Subcutaneous abdominal adipose tissue (tissue), 5 donors: Measurements from ENCODE around the gene ACTN4.
"Not testable (repeated sequence)": the region's sequence is repeated elsewhere in the genome, so short reads cannot be mapped to it uniquely, and the experiment has no call there.

ENCODE experiments used
- H3K27ac ChIP-seq: one replicate; pipeline ENCODE4 v1.7.0; 2013; ENCODE audit warnings: low read depth, mild to moderate bottlenecking, inconsistent platforms, low read length, moderate library complexity
- H3K27me3 ChIP-seq, 5 donors: one replicate each; pipeline ENCODE4 v1.7.0; 2013; ENCODE audit warnings: low read length in 5 of 5, inconsistent platforms in 1 of 5; ENCODE audit not compliant: control insufficient read depth in 5 of 5, insufficient read depth in 4 of 5
- H3K36me3 ChIP-seq, 5 donors: one replicate each; pipeline ENCODE4 v1.7.0; 2013; ENCODE audit warnings: low read length in 5 of 5; ENCODE audit not compliant: control insufficient read depth in 5 of 5, insufficient read depth in 5 of 5
- H3K4me1 ChIP-seq, 5 donors: one replicate each; pipeline ENCODE4 v1.7.0; 2013; ENCODE audit warnings: low read length in 5 of 5, mild to moderate bottlenecking in 3 of 5, moderate library complexity in 1 of 5; ENCODE audit not compliant: control insufficient read depth in 5 of 5, insufficient read depth in 5 of 5
- H3K4me3 ChIP-seq, 5 donors: one replicate each; pipeline ENCODE4 v1.7.0; 2013; ENCODE audit warnings: low read length in 5 of 5, low read depth in 1 of 5
- H3K9ac ChIP-seq, 5 donors: one replicate each; pipeline ENCODE4 v1.7.0; 2013; ENCODE audit warnings: low read length in 5 of 5, mild to moderate bottlenecking in 4 of 5, moderate library complexity in 3 of 5
- H3K9me3 ChIP-seq, 5 donors: one replicate each; pipeline ENCODE4 v1.7.0; 2013; ENCODE audit warnings: low read length in 5 of 5; ENCODE audit not compliant: control insufficient read depth in 5 of 5
- donor health status: healthy.
- donor health status: healthy.
- donor health status: healthy.
- donor health status: healthy.
- donor health status: healthy.

The ACTN4 gene

DNA sequence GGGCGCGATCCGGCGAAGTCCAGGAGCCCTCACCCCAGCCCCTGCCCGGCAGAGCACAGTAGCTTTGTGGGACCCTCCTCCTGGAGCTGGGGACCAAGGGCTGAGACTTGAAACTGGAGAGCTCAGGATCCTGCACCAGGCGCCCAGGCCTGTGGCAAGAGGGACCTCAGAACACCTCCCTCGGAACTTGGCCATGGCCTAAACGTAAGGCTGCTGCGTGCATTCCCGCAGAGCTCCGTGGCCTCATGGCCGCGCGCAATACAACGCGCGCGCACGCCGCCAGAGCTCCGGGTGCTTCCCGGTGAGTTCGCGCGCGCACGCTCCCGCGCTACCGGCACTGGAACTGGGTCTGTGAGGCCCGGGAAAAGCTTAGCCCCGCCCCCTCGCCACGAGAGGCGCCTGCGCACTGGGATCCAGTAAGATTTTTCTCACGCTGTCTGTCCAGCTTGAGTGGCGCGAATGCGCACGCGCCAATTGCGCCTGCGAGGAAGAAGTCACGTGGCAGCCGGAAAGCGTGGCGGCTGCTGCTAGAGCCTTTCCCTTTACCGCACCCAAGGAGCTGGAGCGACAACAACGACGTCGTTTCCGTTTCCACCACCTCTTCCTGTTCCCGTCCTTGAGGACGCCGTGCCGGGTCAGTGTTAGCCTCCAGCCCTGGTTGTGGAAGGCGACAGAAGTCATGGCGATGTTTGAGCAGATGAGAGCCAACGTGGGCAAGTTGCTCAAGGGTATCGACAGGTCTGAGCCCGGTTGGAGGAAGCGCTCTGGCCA is 28.7 kb upstream of the ACTN4 start, which contains the start of gene EIF3K:
Gene EIF3K (plus strand): TSS at position 599 of the 771 bp plus-strand sequence. CDS start 81 bp downstream, at position 680.
- H3K9ac ChIP-seq: peak within 1 kb of the TSS; percentile 86 to 100 (median 97)
- H3K36me3 ChIP-seq: peaks cover 0 to 32% (median 26%) of the 10 kb centered on the region in 5 donors
- peaks cover 0 to 6% (median 0%) of the 10 kb centered on the region in 5 donors for H3K27me3 ChIP-seq
- peaks cover 0 to 3% (median 0%) of the 10 kb centered on the region in 5 donors for H3K9me3 ChIP-seq
- peak within 1 kb of the TSS; percentile 74 to 100 (median 99) for H3K4me3 ChIP-seq
- H3K27ac ChIP-seq: peak within 1 kb of the TSS; percentile 79
- peaks cover 17 to 28% (median 20%) of the 10 kb centered on the region in 5 donors for H3K4me1 ChIP-seq

DNA sequence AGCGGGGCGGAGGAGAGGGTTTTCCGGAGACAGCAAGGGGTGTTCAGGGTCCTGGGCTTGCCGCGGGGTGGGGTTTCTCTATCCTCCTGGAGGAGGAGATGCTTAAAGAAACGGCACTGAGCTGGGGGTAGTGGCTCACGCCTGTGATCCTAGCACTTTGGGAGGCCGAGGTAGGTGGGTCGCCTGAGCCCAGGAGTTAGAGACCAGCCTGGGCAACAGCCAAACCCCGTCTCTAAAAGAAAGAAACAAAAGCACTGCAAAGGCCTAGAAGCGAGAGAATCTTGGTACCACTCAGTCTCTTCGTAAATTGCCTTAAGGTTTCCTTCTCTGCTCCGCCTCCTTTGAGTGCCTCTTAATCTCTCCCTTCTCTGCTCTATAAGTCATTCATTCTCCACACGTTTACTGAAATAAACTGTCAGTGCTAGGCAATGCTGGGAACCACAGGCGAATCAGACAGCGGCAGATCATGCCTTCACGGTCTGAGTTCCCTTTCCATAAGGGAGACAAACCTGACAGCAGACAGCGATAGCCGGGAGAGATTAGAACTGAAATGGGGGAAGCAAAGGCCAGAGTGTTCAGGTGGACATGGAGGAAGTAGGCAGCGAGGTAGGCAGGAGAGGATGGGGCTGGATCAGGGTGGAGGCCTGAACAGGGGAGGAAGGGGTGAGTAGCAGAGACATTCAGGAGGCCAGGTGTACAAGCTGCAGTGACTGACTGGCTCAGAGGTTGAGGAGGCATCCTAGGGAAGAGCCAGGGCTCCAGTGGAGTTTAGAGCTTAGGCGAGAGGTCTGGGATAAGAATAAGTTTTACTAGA is 27.9 kb upstream of the ACTN4 start:
- Histone ChIP-seq H3K27me3 (peaks cover 0 to 6% (median 0%) of the 10 kb centered on the region in 5 donors), H3K9me3 (peaks cover 0 to 3% (median 0%) of the 10 kb centered on the region in 5 donors), H3K36me3 (peaks cover under 1 to 40% (median 34%) of the 10 kb centered on the region in 5 donors), H3K27ac (peak overlapping the region; percentile 79), H3K9ac (peak overlapping the region; percentile 86 to 100 (median 97)), H3K4me1 (peaks cover 17 to 28% (median 20%) of the 10 kb centered on the region in 5 donors), H3K4me3 (peak overlapping the region; percentile 74 to 100 (median 99))

GRCh38 chr19:38624822-38625221 is 22.6 kb upstream of the ACTN4 start:
- Histone ChIP-seq H3K4me3 (no peak overlapping the region), H3K4me1 (peaks cover 2 to 7% (median 5%) of the 10 kb centered on the region in 5 donors), H3K9me3 (no peaks in the 10 kb centered on the region), H3K36me3 (peaks cover 4 to 91% (median 76%) of the 10 kb centered on the region in 5 donors), H3K27me3 (no peaks in the 10 kb centered on the region), H3K27ac (no peak overlapping the region), H3K9ac (no peak overlapping the region)

GRCh38 chr19:38626401-38626800 is 21.0 kb upstream of the ACTN4 start:
- Histone ChIP-seq H3K27me3 (no peaks in the 10 kb centered on the region), H3K4me1 (no peaks in the 10 kb centered on the region), H3K36me3 (peaks cover 4 to 92% (median 74%) of the 10 kb centered on the region in 5 donors), H3K9me3 (no peaks in the 10 kb centered on the region), H3K9ac (no peak overlapping the region), H3K27ac (no peak overlapping the region), H3K4me3 (no peak overlapping the region)

GRCh38 chr19:38629568-38629967 is 17.9 kb upstream of the ACTN4 start:
- Histone ChIP-seq H3K9ac (no peak overlapping the region), H3K27me3 (no peaks in the 10 kb centered on the region), H3K9me3 (no peaks in the 10 kb centered on the region), H3K27ac (no peak overlapping the region), H3K4me1 (peaks cover 0 to 1% (median 0%) of the 10 kb centered on the region in 5 donors), H3K36me3 (peaks cover 4 to 89% (median 65%) of the 10 kb centered on the region in 5 donors), H3K4me3 (no peak overlapping the region)

- not testable (repeated sequence) for H3K4me3 ChIP-seq, H3K9ac ChIP-seq, H3K27me3 ChIP-seq, H3K9me3 ChIP-seq, H3K27ac ChIP-seq
- H3K4me1 ChIP-seq: peaks cover 0 to 11% (median 3%) of the 10 kb centered on the region in 5 donors
- H3K36me3 ChIP-seq: peaks cover under 1 to 88% (median 61%) of the 10 kb centered on the region in 5 donors
Measured at GRCh38 chr19:38631301-38631700, 16.1 kb upstream of the ACTN4 start.

DNA sequence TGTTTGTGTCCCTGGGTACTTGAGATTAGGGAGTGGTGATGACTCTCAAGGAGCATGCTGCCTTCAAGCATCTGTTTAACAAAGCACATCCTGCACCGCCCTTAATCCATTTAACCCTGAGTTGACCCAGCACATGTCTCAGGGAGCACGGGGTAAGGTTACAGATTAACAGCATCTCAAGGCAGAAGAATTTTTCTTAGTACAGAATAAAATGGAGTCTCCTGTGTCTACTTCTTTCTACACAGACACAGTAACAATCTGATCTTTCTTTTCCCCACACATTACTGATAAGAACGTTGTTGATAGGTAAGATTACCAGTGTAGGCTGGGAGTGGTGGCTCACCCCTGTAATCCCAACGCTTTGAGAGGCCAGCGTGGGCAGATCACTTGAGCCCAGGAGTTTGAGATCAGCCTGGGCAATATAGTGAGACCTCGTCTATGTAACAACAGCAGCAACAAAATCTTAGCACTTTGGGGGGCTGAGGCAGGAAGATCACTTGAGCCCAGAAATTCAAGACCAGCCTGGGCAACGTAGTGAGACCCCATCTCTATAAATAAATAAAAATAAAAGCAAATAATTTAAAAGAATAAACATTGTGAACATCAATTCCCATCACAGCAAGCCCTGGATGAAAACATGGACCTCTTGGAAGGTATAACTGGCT is 15.5 kb upstream of the ACTN4 start:
- peaks cover 2 to 85% (median 58%) of the 10 kb centered on the region in 5 donors for H3K36me3 ChIP-seq
- H3K27me3 ChIP-seq, H3K27ac ChIP-seq, H3K4me3 ChIP-seq, H3K9ac ChIP-seq, H3K9me3 ChIP-seq: not testable (repeated sequence)
- H3K4me1 ChIP-seq: peaks cover 0 to 14% (median 3%) of the 10 kb centered on the region in 5 donors

DNA sequence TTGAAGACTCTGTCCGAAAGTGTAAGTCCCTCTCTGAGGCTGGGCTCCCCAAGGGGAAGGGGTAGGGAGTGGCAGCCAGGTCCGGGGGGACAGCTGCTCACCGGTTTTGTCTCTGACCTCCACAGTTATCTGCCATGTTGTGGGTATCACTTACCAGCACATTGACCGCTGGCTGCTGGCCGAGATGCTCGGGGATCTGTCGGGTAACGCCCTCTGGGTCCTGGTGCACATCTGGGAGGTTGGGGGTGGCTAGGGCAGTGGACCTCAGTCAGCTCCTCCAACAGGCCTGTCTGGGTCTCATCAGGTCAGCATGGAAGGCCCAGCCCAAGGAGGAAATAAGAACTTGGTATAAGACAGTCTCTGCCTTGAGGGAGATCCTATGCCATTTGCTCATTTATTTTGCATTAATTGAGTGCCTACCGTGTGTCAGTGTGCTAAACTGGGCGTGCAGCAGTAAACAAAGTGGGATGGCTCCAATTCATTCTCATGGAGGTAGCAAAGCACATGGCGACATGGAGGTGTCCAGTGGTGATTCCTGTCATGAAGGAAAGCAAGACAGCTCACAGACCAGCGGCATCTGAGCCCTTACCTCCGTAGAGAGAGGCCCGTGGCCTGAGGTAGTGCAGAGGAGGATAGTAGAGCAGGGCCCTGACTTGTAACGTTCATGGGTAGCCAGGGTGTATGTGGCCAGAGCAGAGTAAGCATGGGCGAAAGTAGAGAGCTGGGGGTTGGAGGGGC is 14.8 kb upstream of the ACTN4 start:
- H3K4me1 ChIP-seq: peaks cover 0 to 14% (median 3%) of the 10 kb centered on the region in 5 donors
- H3K27me3 ChIP-seq: no peaks in the 10 kb centered on the region
- peaks cover 2 to 80% (median 52%) of the 10 kb centered on the region in 5 donors for H3K36me3 ChIP-seq
- H3K9me3 ChIP-seq: no peaks in the 10 kb centered on the region
- H3K9ac ChIP-seq: no peak overlapping the region
- no peak overlapping the region for H3K27ac ChIP-seq
- H3K4me3 ChIP-seq: no peak overlapping the region
